Glutamatergic neuron (in vitro differentiated cells): ENCODE results near the gene SLC27A6. TPM values are rescaled to one million over a fixed set of nuclear protein-coding genes. Genes with fewer than 3 reads are reported as not detected.
"Not testable (repeated sequence)": the region's sequence is repeated elsewhere in the genome, so short reads cannot be mapped to it uniquely, and the experiment has no call there.

Experiments used
- DNase-seq: peaks from one replicate; pipeline ENCODE4 v3.0.0; 2022
- H3K27ac Mint-ChIP-seq: one replicate; pipeline ENCODE4 v1.8.0; 2020; ENCODE audit warnings: mild to moderate bottlenecking, mixed read lengths, inconsistent platforms; ENCODE audit not compliant: unreplicated experiment
- H3K27me3 Mint-ChIP-seq: one replicate; pipeline ENCODE4 v1.8.0; 2020; ENCODE audit warnings: mild to moderate bottlenecking, moderate library complexity, mixed read lengths, inconsistent platforms; ENCODE audit not compliant: unreplicated experiment
- H3K36me3 Mint-ChIP-seq: one replicate; pipeline ENCODE4 v1.8.0; 2020; ENCODE audit warnings: mild to moderate bottlenecking, mixed read lengths, inconsistent platforms; ENCODE audit not compliant: unreplicated experiment
- H3K4me1 Mint-ChIP-seq: one replicate; pipeline ENCODE4 v1.8.0; 2020; ENCODE audit warnings: mild to moderate bottlenecking, low read depth, mixed read lengths, inconsistent platforms; ENCODE audit not compliant: unreplicated experiment
- H3K4me3 Mint-ChIP-seq: one replicate; pipeline ENCODE4 v1.8.0; 2020; ENCODE audit warnings: mild to moderate bottlenecking, mixed read lengths, inconsistent platforms; ENCODE audit not compliant: unreplicated experiment
- H3K9me3 Mint-ChIP-seq: one replicate; pipeline ENCODE4 v1.8.0; 2020; ENCODE audit warnings: mild to moderate bottlenecking, moderate library complexity, mixed read lengths, inconsistent platforms; ENCODE audit not compliant: unreplicated experiment
- total RNA-seq: library from RNA; stranded (reverse); fragmentation: NEBNext Ultra II Directional; extraction: Animal tissue kit (Norgen Biotek cat#: 25700); gene quantifications from one replicate; pipeline ENCODE4 v1.2.1, GENCODE V29; 2021; ENCODE audit not compliant: unreplicated experiment
- TF ChIP-seq, protein P1 (sequence below): fragments of 200-600 bp; sonication (generic); IDR thresholded peaks from one replicate; pipeline ENCODE4 v1.5.0; 2021; ENCODE audit not compliant: partially characterized antibody, unreplicated experiment

Gene SLC27A6
- total RNA-seq, 1 donor from 2014 or later = not detected

DNA sequence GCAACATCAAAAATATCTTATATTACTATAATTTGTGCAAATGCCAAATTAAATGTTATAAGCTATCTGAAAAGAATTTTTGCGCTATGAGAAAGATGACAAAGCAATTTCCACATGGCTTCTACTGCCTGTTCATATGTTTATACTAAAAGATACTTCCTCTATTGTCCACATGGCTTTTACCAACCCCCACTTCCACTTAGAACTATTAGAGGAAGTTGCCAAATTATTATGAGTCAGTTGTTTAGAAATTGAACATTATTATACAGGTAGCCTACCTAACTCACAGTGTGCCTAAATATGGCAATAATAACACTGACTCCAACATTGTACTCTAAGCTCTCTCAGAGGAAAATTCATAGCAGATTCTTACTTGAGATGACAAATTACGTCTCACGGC is 37.6 kb upstream of the SLC27A6 start:
- peaks cover 1% of the 10 kb centered on the region for H3K9me3 Mint-ChIP-seq
- no peaks in the 10 kb centered on the region for H3K36me3 Mint-ChIP-seq
- TF ChIP-seq, protein P1, sequence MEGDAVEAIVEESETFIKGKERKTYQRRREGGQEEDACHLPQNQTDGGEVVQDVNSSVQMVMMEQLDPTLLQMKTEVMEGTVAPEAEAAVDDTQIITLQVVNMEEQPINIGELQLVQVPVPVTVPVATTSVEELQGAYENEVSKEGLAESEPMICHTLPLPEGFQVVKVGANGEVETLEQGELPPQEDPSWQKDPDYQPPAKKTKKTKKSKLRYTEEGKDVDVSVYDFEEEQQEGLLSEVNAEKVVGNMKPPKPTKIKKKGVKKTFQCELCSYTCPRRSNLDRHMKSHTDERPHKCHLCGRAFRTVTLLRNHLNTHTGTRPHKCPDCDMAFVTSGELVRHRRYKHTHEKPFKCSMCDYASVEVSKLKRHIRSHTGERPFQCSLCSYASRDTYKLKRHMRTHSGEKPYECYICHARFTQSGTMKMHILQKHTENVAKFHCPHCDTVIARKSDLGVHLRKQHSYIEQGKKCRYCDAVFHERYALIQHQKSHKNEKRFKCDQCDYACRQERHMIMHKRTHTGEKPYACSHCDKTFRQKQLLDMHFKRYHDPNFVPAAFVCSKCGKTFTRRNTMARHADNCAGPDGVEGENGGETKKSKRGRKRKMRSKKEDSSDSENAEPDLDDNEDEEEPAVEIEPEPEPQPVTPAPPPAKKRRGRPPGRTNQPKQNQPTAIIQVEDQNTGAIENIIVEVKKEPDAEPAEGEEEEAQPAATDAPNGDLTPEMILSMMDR = no peak
- peaks cover 2% of the 10 kb centered on the region for H3K27me3 Mint-ChIP-seq
- no peak overlapping the region for H3K27ac Mint-ChIP-seq
- no peaks in the 10 kb centered on the region for H3K4me1 Mint-ChIP-seq
- no peak overlapping the region for H3K4me3 Mint-ChIP-seq
- DNase-seq = no peak

DNA sequence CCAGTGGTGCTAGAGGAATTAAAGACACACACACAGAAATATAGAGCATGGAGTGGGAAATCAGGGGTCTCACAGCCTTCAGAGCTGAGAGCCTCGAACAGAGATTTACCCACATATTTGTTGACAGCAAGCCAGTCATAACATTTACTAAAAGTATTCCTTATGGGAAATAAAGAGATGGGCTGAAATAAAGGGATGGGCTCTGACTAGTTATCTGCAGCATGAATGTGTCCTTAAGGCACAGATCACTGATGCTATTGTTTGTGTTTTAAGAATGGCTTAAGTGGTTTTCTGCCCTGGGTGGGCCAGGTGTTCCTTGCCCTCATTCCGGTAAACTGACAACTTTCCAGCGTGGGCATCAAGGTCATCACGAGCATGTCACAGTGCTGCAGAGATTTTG is 33.1 kb upstream of the SLC27A6 start:
- not testable (repeated sequence) for H3K9me3 Mint-ChIP-seq, H3K36me3 Mint-ChIP-seq, DNase-seq, H3K4me3 Mint-ChIP-seq, H3K27ac Mint-ChIP-seq, H3K4me1 Mint-ChIP-seq, H3K27me3 Mint-ChIP-seq

DNA sequence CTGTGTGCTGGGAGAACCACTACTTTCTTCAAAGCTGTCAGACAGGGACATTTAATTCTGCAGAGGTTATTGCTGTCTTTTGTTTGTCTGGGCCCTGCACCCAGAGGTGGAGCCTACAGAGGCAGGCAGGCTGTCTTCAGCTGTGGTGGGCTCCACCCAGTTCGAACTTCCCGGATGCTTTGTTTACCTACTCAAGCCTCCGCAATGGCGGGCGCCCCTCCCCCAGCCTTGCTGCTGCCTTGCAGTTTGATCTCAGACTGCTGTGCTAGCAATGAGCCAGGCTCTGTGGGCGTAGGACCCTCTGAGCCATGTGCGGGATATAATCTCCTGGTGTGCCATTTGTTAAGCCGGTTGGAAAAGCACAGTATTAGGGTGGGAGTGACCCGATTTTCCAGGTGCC is 22.2 kb upstream of the SLC27A6 start:
- not testable (repeated sequence) for H3K4me3 Mint-ChIP-seq, H3K36me3 Mint-ChIP-seq, H3K27me3 Mint-ChIP-seq, DNase-seq, H3K4me1 Mint-ChIP-seq, H3K9me3 Mint-ChIP-seq, H3K27ac Mint-ChIP-seq

DNA sequence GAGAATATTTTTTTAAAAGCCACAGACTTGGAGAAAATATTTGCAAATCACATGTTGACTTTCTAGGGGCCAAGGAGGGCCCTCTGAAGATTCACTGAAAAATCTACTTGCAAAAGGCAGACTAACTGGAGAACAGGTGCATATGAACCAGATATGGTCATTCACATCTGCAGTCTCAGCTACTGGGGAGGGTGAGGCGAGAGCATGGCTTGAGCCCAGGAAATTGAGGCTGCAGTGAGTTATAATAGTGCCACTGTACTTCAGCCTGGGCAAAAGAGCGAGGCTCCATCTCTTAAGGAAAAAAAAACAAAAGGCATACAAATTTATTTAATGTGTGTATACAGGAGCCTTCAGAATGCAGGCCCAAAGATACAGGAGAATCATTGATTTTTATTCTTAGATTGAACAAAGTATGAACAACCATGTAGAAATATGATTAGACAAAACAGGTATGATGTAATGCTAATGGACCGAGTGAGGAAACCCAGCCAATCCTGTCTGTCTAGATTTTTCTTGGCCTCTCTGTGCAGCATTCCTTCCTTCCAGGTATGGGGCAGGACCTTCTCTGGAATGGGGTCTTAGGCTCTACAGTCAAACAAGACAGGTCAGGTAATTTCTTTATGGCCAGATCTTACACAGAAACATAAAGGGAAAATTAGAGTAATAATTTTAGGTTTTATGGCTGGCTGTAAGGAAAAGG is 15.3 kb upstream of the SLC27A6 start:
- no peaks in the 10 kb centered on the region for H3K36me3 Mint-ChIP-seq
- no peaks in the 10 kb centered on the region for H3K27me3 Mint-ChIP-seq
- no peak for DNase-seq
- TF ChIP-seq, protein P1 = no peak
- H3K9me3 Mint-ChIP-seq = no peaks in the 10 kb centered on the region
- no peaks in the 10 kb centered on the region for H3K4me1 Mint-ChIP-seq
- no peak overlapping the region for H3K4me3 Mint-ChIP-seq
- no peak overlapping the region for H3K27ac Mint-ChIP-seq

DNA sequence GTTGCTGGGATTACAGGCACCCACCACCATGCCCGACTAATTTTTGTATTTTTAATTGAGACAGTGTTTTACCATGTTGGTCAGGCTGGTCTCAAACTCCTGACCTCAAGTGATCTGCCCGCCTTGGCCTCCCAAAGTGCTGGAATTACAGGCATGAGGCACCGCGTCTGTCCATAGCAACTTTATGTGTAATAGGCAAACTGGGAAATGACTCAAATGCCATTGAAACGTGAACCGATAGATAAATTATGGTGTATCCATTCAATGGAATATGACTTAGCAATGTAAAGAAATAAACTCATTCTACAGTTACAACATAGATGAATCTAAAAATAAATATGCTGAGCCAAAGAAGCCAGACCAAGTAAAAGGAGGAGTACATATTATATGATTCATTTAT is 14.0 kb upstream of the SLC27A6 start:
- H3K27me3 Mint-ChIP-seq, H3K9me3 Mint-ChIP-seq, DNase-seq, H3K27ac Mint-ChIP-seq, H3K4me1 Mint-ChIP-seq, H3K36me3 Mint-ChIP-seq, H3K4me3 Mint-ChIP-seq: not testable (repeated sequence)

DNA sequence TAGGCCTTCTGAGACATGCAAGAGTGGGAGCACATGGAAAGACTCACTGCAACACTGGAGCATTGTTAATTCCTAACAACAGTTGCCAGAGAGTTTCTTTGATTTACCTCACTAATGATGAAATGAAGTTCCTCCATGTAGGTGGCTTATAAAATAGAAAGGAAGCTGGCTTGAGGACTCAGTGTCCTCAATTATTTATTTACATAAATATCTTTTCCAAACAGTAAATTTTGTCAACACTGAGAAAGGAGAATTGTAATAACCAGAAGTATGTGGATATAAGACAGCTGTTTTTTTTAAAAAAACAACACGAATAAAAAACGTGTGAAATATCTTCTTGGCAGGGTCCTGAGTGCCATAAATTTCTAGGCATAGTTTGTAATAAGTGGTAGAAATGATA is 9.1 kb upstream of the SLC27A6 start:
- Mint-ChIP-seq H3K27me3 (peaks cover 3% of the 10 kb centered on the region), H3K36me3 (peaks cover 4% of the 10 kb centered on the region), H3K9me3 (no peaks in the 10 kb centered on the region), H3K4me3 (no peak overlapping the region), H3K4me1 (no peaks in the 10 kb centered on the region), H3K27ac (no peak overlapping the region)
- TF ChIP-seq, protein P1 = no peak
- DNase-seq = no peak
